Activated B cell treated with CpG ODN at 0.5 μM for 24 hours (primary cell): ENCODE data around the gene DEFB132. TPM values are rescaled to one million over a fixed set of nuclear protein-coding genes. Genes with fewer than 3 reads are reported as not detected.
"Not testable (repeated sequence)": the region's sequence is repeated elsewhere in the genome, so short reads cannot be mapped to it uniquely, and the experiment has no call there.

Experiments
- ATAC-seq: fragments of 200-7000 bp; cut with Tn5 transposase; one replicate; pipeline ENCODE4 v1.10.0; 2021; ENCODE audit warnings: low read depth, mild to moderate bottlenecking, moderate library complexity
- CTCF ChIA-PET: fragments of 350-600 bp; sonication (Branson Sonifier 250); formaldehyde crosslinking; loops from one replicate; lab custom pipeline; 2021; ENCODE audit warnings: antibody characterized with exemption; lab: Charles Lee
- POLR2A ChIA-PET: fragments of 350-600 bp; sonication (Branson Sonifier 250); formaldehyde crosslinking; loops from one replicate; lab custom pipeline; 2021; ENCODE audit warnings: antibody characterized with exemption; lab: Charles Lee
- DNase-seq: peaks from one replicate; pipeline ENCODE4 v3.0.0; 2022
- H3K27ac Mint-ChIP-seq: one replicate; pipeline ENCODE4 v1.8.0; 2020; ENCODE audit warnings: mixed read lengths
- H3K27me3 Mint-ChIP-seq: one replicate; pipeline ENCODE4 v1.8.0; 2021; ENCODE audit warnings: mixed read lengths
- H3K36me3 Mint-ChIP-seq: one replicate; pipeline ENCODE4 v1.8.0; 2021; ENCODE audit warnings: low read depth, mixed read lengths
- H3K4me1 Mint-ChIP-seq: one replicate; pipeline ENCODE4 v1.8.0; 2021; ENCODE audit warnings: mixed read lengths
- H3K4me3 Mint-ChIP-seq: one replicate; pipeline ENCODE4 v1.8.0; 2020; ENCODE audit warnings: mild to moderate bottlenecking, mixed read lengths
- H3K9me3 Mint-ChIP-seq: one replicate; pipeline ENCODE4 v1.8.0; 2020; ENCODE audit warnings: mixed read lengths
- CTCF ChIP-seq: fragments of 200-600 bp; IDR thresholded peaks from one replicate; pipeline ENCODE4 v1.8.0; 2022; ENCODE audit warnings: antibody characterized with exemption, mild to moderate bottlenecking
- intact Hi-C: fragments of 100-400 bp; cut with micrococcal nuclease; formaldehyde crosslinking; loops from one replicate; pipeline ENCODE4 v1.15.1; 2024
- total RNA-seq: library from RNA; stranded (reverse); gene quantifications from 2 replicates; pipeline ENCODE4 v1.2.3, GENCODE V29; 2022

The DEFB132 gene
- total RNA-seq, 1 donor from 2014 or later = not detected

- Mint-ChIP-seq H3K9me3 (no peaks in the 10 kb centered on the region), H3K36me3 (no peaks in the 10 kb centered on the region), H3K27ac (no peak overlapping the region), H3K27me3 (peaks cover 9% of the 10 kb centered on the region), H3K4me1 (no peaks in the 10 kb centered on the region), H3K4me3 (no peak overlapping the region)
- no peak for TF ChIP-seq CTCF
- ChIA-PET POLR2A (no interaction called here), CTCF (no interaction called here)
- ATAC-seq = no peak
- DNase-seq = no peak
- intact Hi-C loops = no loop called here
Observed at GRCh38 chr20:251354-251753, 6.2 kb upstream of the DEFB132 start.

GRCh38 chr20:252801-253200, 4.7 kb upstream of the DEFB132 start:
- H3K36me3 Mint-ChIP-seq = no peaks in the 10 kb centered on the region
- ATAC-seq = no peak
- no peak for DNase-seq
- no peaks in the 10 kb centered on the region for H3K9me3 Mint-ChIP-seq
- H3K4me3 Mint-ChIP-seq = no peak overlapping the region
- POLR2A ChIA-PET = no interaction called here
- peaks cover 9% of the 10 kb centered on the region for H3K27me3 Mint-ChIP-seq
- no peaks in the 10 kb centered on the region for H3K4me1 Mint-ChIP-seq
- intact Hi-C loops = no loop called here
- H3K27ac Mint-ChIP-seq = no peak overlapping the region
- TF ChIP-seq CTCF = no peak
- CTCF ChIA-PET = no interaction called here

GRCh38 chr20:253447-253846, 4.1 kb upstream of the DEFB132 start:
- CTCF ChIA-PET, intact Hi-C loops, POLR2A ChIA-PET, H3K36me3 Mint-ChIP-seq, H3K4me1 Mint-ChIP-seq, H3K27ac Mint-ChIP-seq, ATAC-seq, H3K4me3 Mint-ChIP-seq, H3K9me3 Mint-ChIP-seq, DNase-seq: not testable (repeated sequence)
- peaks cover 13% of the 10 kb centered on the region for H3K27me3 Mint-ChIP-seq

GRCh38 chr20:258269-258858, 840 bp downstream of the DEFB132 start:
- no peak for DNase-seq
- H3K27ac Mint-ChIP-seq = no peak overlapping the region
- POLR2A ChIA-PET = no interaction called here
- peaks cover 7% of the 10 kb centered on the region for H3K27me3 Mint-ChIP-seq
- intact Hi-C loops = no loop called here
- H3K4me1 Mint-ChIP-seq = no peaks in the 10 kb centered on the region
- CTCF ChIA-PET = interaction anchor here (1.1 to 1.8 kb wide), 2 partner anchors 8 to 72 kb away, joined by 3 to 7 read pairs; no protein-coding TSS in a partner anchor
- H3K9me3 Mint-ChIP-seq = no peaks in the 10 kb centered on the region
- no peak for TF ChIP-seq CTCF
- H3K4me3 Mint-ChIP-seq = no peak overlapping the region
- ATAC-seq = no peak
- H3K36me3 Mint-ChIP-seq = no peaks in the 10 kb centered on the region

- POLR2A ChIA-PET = no interaction called here
- peaks cover 4% of the 10 kb centered on the region for H3K27me3 Mint-ChIP-seq
- H3K27ac Mint-ChIP-seq = no peak overlapping the region
- H3K9me3 Mint-ChIP-seq = no peaks in the 10 kb centered on the region
- intact Hi-C loops = no loop called here
- TF ChIP-seq CTCF = no peak
- no peaks in the 10 kb centered on the region for H3K4me1 Mint-ChIP-seq
- ATAC-seq = no peak
- no peak for DNase-seq
- CTCF ChIA-PET = interaction anchor here (1.8 kb wide), 1 partner anchor 71 kb away, joined by 7 read pairs; no protein-coding TSS in a partner anchor
- H3K36me3 Mint-ChIP-seq = no peaks in the 10 kb centered on the region
- no peak overlapping the region for H3K4me3 Mint-ChIP-seq
Observed at GRCh38 chr20:258963-259362, 1.4 kb downstream of the DEFB132 start.

GRCh38 chr20:259981-260380, 2.5 kb downstream of the DEFB132 start:
- intact Hi-C loops = no loop called here
- POLR2A ChIA-PET = no interaction called here
- TF ChIP-seq CTCF = no peak

More at GRCh38 chr20:259981-260380, 2.5 kb downstream of the DEFB132 start:
- ATAC-seq (no peak), DNase-seq (no peak)
- H3K9me3 Mint-ChIP-seq = no peaks in the 10 kb centered on the region
- no peak overlapping the region for H3K4me3 Mint-ChIP-seq
- H3K27ac Mint-ChIP-seq = no peak overlapping the region
- no peaks in the 10 kb centered on the region for H3K36me3 Mint-ChIP-seq
- H3K27me3 Mint-ChIP-seq = peaks cover 4% of the 10 kb centered on the region
- CTCF ChIA-PET = no interaction called here
- H3K4me1 Mint-ChIP-seq = no peaks in the 10 kb centered on the region
